GM19463 (cell line): ENCODE results near the gene BOK.

ENCODE experiments used
- ATAC-seq: cut with Tn5 transposase; IDR thresholded peaks from one replicate; pipeline ENCODE4 v1.9.1; 2021; ENCODE audit warnings: mild to moderate bottlenecking, moderate library complexity; ENCODE audit not compliant: unreplicated experiment

BOK gene

DNA sequence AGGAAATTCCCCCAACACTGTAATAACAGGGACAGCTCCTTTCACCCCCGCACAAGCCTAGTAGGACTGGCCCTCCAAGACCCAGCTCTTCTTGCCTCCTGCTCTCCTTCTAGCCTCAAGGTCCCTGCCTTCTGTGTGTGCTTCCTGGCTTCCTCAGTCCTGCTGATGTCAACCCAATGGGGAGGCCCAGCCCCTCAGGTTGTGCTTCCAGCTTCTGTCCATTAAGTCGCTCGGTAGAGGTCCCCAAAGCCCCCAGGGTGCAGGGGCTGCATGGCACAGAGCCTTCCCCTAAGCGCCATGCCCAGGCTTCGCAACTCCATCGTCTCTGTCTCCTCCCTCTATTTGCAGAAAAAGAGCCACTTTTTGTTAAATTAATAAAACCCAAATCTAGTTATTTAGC is 39.0 kb downstream of the BOK start:
- ATAC-seq: no peak

DNA sequence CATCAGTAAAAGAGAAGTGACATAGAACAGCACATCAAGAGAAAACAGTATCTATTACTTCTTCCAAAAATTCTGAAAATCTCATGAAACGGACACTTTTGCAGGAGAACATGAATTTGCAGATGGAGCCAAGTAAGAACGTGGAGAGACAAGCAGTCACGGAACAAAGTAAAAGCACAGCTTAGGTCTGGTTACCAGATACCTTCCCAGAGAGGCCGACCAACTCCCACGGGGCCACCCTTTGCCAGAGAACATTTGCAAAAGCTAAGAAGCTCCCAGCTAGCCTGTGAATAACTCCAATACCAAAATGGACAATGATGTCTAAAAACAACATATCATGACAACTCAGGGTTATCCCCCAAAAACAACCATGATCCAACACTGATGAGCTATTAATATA is 39.5 kb downstream of the BOK start:
- ATAC-seq: no peak

DNA sequence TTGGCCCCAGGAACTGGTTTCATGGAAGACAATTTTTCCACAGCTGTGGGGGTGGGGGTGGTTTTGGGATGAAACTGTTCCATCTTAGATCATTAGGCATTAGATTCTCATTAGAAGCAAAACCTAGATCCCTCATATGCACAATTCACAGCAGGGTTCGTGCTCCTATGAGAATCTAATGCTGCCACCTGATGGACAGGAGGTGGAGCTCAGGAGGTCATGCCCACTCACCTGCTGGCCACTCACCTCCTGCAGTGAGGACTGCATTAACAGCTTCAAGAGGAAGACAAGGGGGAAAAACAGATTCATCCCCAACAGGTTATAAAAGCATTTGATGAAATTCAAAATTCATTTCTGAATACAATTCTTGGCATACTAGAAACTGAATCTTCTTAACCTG is 39.9 kb downstream of the BOK start:
- ATAC-seq: no peak

DNA sequence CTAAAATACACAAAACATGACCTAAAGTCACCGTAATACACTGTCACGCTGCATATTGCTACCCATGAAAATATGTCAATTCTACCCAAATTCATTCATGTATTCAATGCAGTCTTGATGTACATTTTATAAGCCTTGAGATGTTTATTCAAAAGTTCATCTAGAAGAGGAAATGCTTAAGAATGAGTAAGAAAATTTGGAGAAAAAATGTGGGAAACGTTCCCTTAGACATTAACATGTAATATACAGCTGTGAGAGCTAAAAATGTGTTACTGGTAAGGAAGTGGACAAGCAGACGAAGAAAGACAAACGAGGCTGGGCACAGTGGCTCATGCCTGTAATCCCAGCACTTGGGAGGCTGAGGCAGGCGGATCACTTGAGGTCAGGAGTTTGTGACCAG is 41.1 kb downstream of the BOK start:
- no peak for ATAC-seq

DNA sequence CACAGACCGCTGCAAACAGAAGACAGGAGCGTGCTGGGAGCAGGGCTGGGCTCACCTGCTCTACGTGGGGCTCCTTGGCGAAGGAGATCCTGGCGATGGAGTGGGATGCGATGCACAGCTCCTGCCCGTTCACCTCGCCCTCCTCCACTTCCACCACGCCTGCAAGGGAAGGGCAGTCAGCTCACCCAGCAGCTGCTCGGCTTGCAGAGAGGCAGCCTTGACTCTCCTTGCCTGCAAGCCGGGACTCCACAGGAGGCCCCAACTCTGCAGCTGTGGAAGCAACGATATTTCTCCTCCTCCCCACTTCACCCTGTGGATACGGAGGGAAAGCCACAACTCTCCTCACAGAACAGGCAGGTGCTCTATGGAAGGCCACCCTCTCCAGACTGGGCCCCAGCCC is 43.3 kb downstream of the BOK start:
- no peak for ATAC-seq

DNA sequence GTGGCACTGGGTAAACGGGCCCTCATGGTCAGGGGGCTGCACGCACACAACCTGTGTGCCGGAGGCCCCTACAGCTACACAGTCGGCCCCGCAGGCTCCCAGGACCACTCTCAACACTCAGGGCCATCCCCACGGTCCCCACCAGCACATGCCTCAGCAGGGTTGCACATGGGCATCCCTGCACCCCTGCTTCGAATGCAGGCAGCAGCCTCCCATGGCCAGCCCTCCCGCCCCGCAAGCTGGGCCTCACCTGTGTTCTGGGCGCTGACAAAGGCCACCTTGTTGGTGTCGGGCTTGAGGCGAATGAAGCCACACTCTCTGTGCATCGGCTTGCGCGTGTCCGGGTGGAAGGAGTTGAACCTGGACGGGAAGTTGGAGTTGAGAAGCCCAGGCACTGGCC is 44.2 kb downstream of the BOK start:
- no peak for ATAC-seq

DNA sequence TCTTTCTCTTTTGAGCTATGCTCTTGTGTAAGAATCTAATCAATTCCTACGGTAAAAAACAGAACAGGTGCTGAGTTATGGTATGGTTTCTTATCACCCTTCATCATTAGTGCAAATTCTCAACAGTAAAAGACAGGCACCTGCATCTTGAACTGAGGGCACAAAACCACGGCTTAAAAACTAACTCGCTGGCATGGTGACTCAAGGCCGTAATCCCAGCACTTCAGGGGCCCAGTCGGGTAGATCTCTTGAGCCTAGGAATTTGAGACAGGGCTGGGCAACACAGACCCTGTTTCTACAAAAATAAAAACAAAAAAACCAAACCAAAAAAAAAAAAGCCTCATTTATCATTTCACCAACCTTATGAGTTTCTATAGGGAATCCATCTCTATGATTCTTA is 45.1 kb downstream of the BOK start:
- ATAC-seq: no peak

DNA sequence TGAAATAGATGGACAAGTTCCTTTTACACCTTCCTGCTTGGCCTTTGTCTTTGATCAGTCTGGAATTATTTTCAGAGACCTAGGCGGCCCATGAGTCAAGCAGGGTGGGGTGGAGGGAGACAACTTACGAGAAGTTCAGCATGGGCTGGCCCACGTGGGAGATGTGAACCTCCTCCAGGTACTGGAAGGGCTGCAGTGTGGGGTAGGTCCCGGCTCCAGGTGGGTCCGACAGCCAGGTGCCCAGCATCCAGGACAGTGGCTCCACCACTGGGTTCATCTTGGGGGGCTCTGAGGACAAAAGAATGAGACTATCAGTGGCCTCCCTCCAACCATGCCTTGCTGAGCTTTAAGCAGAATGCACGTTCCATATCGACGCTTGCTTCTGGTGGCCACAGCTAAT is 47.6 kb downstream of the BOK start:
- no peak for ATAC-seq

DNA sequence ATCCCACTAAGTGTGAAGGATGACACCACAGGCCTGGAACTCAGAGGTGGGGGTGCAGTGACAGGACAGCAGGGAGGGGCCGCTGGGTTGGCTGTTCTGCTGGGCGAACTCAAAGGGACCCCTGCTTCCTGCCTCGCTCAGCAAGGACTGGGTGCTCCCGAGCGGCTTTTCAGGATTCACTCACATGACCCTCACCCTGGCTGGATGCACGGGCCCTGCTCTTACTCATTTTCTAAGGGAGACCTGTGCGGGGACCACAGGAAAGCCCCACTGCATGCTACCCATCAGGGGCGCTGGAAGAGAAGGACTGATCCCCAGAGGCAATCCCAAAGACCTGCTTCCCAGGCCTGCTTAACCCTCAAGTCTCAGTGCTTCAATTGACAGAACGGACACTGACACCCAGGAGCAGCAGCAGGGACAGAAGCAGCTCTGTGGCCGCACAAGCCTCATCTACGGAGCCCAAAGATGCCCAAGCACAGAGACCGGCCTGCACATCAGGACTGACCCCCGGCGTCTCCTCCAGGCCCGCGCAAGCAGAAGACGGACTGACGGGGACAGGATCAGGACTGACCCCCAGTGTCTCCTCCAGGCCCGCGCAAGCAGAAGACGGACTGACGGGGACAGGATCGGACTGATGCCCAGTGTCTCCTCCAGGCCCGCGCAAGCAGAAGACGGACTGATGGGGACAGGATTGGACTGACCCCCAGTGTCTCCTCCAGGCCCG is 48.8 kb downstream of the BOK start:
- ATAC-seq: no peak

DNA sequence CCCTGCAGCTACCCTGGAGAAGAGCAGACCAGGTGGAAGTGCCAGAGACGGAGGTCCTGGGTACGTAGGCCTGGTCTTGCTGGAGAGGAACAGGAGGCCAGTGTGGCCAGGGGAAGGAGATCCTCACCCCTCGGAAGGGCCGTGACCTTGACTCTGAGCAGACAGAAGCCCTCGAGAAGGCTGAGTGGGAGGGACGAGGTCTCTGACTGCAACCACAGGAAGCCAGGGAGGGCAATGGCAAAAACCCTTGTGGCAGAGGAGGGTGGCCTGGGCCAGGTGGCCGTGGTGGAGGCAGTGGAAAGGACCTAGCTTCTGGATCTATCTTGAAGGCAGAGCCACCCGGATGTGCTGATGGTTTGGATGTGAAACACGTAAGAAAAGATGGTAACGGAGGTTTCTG is 50.3 kb downstream of the BOK start:
- ATAC-seq: no peak

DNA sequence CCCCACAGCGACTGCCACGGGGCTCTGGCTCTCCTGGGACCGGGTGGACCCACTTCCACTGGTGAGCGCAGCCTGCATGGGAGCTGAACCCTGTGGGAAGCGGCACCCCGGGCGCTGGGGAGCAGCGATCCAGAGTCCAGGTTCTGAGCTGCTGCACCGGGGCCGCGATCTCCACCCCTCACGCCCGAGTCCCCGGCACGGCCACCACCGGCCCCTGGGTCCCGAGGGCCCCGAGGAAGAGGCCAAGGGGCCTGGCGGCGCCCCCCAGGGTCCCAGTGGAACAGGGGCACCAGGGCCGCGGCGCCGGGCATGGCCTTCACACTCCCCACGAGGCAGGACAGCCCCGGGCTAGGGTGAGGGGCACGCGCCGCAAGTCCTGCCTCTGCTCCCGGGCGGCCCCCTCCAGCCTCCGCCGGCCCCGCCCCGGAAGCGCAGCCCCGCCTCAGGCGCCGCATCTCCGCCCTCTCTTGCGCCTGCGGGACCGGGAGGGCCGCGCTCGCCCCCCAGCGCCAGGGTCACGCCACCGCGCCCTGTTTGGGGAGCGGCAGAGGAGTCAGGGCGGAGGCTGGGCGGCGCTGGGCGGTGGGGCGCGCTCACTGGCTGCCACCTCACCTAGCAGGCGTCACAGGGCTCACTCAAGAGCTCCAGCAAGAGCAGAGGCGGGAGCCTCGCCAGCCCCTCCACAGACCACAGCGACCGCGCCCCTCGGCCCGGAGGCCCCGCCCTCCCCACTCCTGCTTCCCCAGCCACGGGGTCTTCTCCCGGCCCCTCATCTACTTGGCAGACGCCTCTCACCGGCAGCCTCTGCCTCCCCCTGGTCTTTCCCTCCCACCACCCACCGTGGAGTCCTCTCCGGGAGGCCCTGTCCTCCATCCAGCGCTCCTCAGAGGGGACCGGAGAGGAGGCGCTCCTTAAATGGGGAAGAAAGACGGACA is 51.6 kb downstream of the BOK start:
- ATAC-seq: peak; percentile 93

DNA sequence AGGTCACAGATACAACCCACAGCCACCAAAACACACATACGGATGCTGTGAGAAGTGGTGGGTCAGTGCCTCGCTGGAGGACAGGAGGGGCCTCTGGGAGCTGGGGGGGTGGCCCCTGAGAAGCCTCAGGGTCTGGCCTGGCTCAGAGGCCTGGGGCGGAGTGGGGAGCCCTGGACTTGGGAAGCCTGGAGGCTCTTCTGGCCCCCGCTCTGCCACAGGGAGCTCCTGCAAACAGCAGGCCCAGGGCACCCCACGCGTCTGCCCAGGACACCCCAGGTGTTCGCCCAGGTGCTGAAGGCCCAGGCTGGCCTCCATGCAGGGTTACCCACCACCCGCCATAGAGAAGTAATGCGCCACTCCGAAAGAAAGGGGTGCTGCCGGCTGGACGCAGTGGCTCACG is 52.5 kb downstream of the BOK start:
- ATAC-seq: no peak

DNA sequence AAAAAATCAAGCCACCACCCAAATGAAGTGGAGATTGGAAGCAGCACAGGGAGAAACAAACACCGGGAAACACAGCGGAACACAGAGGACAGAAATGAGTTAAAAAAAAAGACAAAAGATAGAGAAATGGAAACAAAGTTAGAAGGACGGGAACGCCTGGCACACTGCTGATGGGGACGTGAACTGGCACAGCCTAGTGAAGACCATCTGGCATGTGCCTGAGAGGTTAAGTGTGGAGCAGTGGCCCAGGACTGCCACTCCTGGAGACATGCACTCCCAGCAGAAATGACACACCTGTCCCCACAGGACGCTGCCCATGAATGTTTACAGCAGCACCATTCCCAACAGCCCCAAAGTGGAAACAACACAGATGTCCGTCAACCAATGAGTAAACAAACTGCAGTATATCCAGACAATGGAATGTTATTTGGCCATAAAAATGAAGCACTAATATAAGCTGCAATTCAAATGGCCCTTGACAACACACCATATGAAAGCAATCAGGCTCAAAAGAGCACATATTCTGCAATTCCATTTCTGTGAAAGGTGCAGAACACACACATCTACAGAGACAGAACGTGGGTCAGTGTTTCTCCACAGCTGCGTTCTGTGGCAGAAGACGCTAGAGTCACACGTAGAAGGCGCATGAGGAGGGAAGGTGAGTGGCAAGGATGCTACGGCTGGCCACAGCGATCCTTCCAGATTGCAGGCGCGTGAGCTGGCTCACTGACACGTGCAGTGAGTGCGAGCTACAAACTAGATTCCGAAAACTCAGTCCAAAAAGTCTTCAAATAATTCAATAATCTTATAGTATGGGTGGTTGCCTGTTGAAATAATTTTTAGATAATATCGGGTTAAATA is 53.8 kb downstream of the BOK start:
- no peak for ATAC-seq

DNA sequence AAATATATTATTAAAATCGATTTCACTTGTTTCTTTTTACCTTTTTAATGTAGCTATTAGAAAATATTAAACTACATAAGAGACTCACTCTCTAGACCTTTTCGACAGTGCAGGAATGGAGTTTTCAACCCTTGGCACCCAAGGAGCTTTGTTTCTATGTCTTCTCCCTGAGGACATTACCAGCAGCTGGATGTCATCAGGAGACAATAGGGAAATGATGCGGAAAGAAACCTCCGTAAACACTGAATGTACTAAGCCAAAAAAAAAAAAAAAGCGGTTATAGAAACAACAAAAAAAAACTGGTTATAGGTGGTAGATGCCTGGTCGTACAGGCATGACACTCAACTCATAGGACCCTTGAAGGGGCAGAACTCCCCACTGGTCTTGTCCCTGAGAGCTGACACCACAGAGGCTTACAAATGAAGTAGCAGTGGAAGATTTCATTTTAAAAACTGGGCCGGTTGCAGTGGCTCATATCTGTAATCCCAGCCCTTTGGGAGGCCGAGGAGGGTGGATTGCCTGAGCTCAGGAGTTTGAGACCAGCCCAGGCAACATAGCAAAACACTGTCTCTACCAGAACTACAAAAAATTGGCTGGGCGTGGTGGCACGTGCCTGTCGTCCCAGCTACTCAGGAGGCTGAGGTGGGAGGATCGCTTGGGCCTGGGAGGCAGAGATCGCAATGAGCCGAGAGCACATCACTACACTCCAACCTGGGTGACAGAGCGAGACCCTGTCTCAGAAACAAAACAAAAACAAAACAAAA is 54.7 kb downstream of the BOK start:
- no peak for ATAC-seq

DNA sequence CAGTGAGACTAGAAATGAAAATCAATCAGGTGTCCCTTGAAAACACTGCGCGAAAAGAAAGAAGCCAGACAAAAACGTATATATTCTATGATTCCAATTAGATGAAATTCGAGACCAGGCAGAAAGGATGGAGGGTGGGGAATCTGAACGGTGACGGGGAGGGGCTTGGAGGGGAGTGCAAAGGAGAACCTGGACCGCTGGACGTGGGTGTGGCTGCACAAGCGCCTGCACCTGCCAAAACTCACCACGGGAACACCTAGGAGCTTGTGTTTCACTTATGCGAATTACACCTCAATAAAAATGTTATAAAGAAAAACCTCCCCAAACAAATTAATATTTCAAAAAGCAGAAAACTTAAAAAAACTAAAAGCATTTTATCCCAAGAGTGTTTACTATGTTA is 56.5 kb downstream of the BOK start:
- no peak for ATAC-seq

DNA sequence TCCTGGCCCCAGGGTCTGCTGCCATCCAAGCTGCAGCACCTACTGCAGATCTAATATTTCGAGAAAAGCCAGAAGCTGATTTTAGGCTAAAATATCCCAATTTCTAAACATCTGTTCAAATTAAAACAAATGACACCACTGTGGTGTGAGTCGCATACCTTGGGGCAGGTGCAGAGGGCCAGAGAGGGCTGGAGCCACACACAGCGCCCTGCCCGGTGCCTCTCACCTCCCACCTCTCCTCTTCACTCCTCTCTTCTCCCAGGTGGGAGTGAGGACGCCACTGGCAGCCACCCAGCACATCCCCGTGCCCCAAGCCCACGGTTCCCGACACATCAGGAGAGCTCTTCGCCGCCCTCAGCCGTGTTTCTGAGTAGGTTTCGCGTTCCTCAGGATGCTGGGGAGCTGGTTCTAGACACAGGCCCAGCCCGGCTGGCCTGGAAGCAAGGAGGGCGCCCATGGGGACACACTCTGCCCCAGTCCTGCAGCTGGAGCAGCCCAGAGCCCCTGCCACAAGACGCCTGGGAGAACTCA is 57.0 kb downstream of the BOK start:
- no peak for ATAC-seq

DNA sequence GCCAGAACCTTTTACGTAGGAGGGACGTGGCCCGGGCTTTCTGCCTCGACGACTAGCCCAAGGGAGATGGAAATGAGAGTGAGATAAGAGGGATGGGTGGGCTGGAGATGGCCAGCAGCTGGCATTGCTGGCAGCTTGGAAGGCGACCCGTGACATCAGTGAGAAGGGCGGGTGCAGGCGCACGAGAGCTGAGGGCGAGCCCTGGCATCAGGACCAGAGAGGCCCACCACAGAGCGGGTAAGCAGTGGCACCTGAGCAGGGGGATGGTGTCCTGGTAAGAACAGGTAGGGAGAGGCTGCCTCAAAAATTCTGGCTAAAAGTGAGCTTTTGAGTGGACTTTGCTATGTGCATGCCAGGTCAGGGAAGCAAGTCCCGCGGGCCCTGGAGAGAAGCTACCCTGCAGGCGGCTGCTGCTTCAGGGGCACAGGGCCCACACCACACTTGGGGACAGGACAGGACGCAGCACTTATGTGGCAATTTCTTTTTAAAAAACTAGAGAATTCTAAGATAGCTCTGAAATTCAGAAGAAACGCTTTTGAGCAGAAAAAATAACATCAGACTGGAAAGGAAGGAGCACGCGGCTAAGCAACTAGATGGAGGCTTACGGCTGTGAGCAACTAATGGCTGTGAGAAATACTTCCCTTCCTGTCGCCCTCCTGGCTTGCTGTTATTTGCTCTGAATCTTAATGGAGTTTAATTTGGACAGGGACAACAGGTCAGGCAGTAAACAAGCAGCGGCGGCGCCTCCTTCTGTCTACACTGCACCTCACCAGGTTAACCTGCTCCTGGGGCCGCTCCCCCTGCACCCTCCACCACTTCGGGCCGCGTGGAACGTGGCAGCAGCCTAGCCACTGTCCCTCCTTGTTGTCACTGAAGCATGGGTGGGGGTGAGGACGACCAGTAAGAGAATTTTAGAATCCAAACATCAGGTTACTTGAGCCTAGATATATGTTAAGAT is 57.9 kb downstream of the BOK start:
- ATAC-seq: no peak

DNA sequence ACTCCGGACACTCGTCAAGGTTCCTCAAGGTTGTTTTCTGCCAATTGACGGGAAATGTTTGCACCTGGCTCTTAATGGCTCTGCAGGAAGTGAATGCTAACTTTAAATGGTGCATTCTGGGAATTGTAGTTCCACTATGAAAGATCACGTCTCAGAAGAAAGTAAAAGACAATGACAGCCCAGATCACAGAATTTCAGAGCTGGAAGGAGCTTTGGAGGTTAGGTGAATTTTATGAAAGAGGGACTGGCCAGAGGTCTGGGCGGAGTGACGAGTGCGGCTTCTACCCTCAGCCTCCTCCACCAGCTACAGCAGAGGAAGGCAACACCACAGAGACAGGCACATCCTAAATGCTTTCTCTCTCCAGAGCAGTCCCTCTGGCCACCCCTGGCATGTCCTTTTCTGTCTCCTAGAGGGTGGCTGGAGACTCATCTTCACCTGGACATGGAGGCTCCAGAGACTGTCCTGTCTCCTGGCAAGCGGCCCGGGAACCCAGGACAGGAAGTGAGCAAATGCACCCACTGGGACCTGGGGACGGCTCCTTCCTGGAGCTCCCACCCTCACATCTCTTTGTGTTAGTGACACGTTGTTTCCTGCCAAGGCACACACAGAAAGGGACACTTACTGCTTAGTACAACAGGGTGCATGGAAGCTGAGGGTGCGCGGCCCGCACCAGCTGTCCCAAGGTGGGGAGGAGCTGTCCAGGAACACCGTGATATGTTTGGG is 59.0 kb downstream of the BOK start:
- ATAC-seq: no peak
